ENCODE measurements around the gene OR6N2.

Gene OR6N2

GRCh38 chr1:158724442-158724841 lies 56.6 kb downstream of the OR6N2 start:
- no peak for TF ChIP-seq CTCF (IDR thresholded peaks at IDR 0.05; ENCODE audit: low read depth, low read length)
- no peak for DNase-seq (ENCODE audit: extremely low read depth, low read depth)
